Measurements from ENCODE around the gene CDC42EP3.

CDC42EP3 gene

DNA sequence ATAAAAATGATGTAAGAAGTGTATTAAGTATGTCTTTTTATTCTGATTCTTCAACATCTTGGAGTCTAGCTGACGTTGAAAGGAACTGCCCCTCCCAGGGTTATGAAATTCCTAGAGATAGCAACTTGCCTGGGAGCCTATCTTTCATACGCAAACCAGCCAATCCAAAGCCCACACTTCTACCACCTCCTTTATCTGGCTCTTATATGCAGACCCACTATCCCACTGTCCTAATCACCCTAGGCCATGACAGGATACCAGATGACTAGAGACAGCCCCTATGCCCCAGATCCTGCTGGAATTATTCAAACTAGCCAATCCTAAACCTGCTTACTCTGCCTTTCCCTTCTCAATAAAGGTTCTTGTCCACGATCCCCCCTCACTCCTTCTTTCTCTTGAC is 11.8 kb upstream of the CDC42EP3 start:
- DNase-seq: no peak

DNA sequence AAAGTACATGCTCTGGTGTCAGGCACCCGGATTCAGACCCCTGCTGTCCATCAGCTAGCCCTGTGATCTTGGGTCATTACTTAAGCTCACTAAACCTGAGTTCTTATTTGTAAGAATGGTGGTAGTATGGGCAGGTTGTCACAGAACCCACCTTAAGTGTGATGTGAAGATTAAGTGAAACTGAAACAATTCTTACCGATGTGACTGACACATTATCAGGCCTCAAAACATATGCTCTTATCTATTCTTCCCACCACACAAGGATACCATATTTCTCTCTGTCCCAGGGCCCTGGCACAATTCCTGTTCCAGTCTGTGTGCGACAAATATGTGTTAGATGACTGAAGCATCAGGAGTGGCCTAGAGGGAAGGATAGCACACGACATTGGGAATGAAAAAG is 11.0 kb upstream of the CDC42EP3 start:
- DNase-seq: no peak

DNA sequence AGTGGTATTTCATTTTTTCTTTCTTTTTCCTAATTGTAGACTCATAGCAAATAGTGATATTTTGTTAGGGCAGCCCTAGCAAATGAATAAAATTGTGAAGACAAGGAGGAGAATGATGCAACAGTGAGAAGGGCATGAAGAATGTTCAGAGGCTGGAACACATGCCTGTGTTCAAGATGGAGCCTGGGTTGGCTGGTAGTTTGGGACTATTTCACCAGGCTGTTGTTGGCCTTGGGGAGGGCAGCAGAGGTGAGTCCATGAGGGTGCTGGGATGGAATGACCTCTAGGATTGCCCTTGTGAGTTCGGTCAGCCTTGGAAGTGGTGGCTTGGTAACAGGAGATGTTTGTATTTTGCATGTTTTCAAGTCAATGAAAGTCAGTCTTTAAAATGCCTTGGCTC is 10.1 kb upstream of the CDC42EP3 start:
- DNase-seq: no peak

DNA sequence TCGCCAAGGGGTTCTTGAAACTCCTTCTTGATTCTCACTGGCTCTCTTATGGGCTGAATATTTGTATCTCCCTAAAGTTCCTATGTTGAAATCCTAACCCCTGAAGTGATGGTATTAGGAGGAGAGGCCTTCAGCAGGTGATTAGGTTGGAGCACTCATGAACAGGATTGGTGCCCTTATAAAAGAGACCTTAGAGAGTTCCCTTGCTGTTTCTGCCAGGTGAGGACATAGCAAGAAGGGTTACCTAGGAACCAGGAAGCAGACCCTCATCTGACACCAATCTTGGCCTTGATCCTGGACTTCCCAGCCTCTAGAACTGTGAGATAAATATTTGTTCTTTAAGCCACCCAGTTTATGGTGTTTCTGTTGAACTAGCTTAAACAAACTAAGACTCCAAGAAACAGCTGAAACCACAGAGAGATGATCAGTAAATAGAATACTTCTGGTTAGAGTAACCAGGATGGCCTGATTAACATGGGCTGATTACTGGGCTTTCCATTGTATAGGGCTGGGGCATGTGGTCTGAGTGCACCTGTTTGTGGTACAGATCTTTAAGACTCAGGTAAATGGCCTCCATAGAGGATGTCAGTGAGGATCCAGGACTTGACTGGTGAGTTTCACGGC is 7.7 kb upstream of the CDC42EP3 start:
- DNase-seq: peak in 1 of 2 experiments; percentile 49

DNA sequence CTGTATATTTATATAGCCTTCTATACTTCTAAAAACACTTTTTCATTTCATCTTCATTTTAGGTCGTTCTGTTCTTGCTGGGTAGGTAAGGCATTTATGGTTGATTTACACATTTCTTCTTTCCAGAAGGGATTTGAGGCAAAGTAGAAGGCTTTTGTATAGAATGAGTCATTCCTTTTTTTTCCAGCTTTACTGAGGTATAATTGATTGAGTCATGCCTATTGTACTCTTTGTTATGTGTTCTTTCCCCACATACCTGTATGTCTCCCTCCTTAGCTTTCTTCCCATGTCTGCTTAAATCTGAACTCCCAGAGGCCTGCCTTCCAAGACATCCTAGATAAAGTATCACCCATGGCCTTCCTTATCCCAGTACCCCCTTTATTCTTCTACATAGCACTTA is 4.8 kb upstream of the CDC42EP3 start:
- no peak for DNase-seq

DNA sequence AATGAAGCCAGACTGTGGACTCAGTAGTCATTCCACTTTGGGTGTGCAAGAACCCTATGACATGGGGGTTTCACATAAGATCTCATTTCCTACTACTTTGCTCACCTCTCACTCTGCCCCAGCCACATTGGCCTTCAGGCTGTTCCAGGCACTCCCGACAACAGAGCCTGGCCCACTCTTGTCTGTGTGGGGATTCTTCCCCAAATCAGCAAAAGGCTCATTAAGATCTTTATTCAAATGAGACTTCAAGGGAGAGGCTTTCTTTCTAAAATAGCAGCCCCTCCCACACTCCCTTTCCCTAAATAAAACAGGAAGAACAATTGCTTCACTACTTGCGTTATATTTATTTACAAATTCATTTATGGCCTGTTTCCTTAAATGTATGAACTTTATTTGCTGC is 3.5 kb upstream of the CDC42EP3 start:
- no peak for DNase-seq

DNA sequence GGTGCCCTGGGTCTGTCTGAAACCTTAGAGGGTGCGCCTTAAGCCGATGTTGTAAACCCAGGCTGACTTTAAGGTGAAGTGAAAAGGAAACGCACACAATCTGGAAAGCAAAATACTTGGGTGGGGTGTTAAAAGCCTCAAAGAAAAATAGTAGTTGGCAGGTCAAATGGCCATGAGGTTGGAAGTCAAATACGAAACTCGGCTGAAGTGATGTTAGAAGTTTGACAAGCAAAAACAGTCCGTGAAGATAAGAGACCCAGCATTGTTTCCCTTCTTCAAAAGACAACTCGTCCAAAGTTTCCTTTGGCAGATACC is 1.4 kb upstream of the CDC42EP3 start:
- DNase-seq: no peak

DNA sequence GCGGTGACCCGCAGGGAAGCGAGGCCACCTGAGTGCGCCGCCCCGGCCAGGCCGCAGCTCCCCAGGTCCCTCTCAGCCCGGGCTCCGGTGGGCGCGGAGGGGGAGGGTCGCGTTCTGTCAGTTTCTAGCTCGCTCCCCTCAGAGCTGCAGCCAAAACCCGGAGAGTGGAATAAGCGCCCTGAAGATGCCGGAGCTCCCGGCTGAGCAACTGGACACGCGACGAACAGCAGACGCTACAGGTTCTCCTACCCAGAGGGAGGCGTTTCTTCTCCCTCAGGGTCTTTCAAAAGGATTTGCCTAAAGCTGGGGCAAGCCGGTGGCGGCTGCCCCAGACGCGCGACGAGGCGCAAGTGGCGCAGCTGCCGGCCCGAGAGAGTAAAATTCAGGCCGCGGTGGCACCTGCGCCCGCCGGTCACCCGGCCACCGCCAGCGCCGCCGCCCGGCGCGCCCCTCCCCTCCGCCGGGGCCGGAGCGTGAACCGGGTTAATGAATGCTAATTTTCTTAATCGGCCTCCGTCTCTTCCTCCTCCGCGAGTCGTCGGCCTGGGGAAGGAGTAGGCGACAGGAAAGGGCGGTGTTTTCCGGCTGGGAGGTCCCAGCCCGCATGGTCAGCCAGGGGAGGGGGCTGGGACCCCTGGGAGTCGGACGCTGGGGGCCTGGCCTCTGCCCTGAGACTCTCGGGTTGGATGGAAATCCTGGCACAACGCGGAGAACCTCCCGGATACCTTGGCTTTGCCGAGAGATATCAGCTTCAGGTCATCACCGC is 845 bp upstream of the CDC42EP3 start:
- peak; percentile 82 to 90 for DNase-seq

DNA sequence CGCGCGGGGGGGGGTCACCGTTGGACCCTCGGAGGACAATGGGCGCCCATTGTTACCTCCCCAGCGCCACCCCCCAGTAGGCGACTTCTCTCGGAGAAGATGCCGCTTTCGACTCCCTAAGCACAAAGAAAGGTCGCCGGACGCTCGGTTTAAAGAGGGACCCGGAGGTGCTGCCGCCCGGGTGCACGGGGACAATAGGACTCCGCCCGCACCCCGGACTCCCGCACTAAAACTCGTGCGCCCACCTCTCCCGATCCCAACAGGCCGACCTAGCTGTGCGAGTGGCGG is 318 bp upstream of the CDC42EP3 start:
- no peak for DNase-seq

DNA sequence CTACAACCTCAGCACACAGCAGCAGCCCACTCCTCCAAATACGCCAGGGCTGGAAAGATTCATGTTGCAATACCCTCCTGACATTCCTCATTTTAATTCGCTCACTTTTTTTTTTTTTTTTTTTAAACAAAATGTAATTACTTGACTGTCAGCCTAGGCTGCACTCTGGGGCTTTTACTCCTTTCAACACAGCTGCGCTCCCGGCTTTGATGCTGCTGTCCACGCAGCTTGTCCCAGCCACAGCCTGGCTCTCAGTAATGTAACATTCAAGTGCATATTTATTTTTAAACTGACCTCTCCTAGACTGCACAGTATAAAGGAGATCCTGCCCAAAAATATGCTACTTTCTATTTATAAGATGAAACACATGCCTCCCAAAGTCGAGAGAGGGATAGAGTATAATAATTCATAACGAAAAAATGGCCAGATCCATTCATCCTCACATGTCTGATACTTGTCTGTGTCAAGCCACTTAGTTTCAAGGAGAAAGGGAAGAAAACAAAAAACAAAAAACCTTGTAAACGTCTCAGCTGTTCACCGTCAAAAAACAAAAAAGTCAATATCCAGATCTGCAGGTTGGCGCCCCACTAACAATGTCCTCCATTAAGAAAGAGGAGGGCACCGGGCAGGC is 949 bp downstream of the CDC42EP3 start:
- no peak for DNase-seq

DNA sequence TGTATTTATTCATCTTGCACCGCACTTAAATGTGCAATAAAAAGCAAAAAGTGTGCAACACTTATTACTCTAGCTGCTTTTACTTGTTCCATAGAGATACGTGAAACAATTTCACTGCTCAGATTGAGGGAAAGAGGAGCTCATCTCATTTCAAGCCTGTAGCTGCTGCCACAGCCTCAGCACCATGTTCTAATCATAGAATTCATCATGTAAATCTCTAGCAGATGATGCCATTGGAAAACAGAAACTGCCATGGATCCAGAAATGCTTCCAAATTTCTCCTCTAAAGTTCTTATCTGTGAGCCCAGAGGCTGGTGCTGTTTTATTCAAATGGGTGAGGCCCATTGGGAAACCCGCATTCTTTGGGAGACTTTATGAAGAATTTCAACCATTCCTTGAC is 2.0 kb downstream of the CDC42EP3 start:
- no peak for DNase-seq

DNA sequence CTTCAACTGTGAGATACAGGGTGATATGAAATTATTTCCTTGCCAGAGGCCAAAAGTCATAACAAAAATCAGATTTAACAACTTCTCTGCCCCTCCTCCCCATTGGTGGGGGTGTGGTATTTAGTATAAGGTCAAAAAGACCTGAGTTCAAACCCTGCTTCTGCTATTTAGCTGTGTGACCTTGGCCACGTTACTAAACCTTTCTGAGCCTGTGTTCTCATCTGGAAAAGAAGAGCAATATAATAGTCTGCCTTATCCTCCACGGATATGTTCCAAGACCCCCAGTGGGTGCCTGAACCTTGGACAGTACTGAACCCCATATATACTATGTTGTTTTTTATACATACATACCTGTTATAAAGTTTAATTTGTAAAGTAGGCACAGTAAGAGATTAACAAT is 3.7 kb downstream of the CDC42EP3 start:
- DNase-seq: no peak

DNA sequence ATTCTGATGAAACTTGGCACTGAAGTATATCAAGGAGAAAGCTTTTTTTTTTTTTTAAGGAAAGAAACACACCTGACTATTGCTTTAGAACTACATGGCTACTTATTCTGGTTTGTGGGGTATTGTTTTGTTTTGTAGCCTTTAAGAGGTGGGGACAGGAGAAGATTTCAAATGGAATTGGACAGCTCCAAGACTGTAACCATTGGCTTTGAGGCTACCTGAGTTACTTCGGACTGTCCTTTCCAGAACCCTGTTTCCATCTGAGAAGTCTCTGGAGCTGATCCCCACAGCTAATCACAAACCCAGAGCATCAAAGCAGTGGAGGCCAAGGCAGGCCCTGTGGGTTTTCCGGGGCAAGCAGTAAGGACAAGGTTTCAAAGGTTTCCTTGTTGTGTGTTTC is 4.7 kb downstream of the CDC42EP3 start:
- DNase-seq: no peak

DNA sequence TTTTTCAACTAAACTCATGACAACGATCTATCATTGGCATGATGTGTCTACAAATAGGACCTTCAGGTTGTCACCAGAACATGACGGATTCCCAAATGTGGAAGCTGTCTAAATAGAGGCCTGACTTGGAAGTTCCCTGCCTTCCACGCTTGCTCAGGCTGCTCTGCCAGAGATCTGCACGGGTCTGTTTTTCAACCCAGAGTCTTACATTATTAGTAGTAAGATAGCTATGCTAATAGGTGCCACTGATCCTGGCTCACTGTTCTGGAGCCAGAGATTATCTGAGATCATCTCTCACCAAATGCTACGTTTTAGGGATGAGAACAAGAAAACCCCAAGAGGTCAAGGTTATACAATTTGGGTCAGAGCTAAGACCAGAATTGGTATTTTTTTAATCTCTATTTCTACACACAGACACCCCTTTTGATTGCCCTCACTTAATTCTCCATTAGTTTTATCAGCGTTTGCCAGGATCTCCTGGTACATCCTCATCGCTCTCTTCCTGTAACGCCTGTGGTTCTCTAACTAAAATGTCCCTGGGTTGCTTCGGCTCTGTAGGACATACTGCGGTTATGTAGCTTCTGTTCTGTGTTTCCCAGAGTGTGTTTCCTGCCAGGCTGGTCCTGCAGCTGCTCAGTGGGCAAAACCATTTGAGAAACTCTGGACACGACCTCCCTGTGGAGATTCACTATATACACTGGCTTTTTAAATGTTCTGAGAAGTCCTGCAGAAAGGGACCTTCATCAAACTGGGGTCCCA is 5.7 kb downstream of the CDC42EP3 start:
- DNase-seq: no peak

DNA sequence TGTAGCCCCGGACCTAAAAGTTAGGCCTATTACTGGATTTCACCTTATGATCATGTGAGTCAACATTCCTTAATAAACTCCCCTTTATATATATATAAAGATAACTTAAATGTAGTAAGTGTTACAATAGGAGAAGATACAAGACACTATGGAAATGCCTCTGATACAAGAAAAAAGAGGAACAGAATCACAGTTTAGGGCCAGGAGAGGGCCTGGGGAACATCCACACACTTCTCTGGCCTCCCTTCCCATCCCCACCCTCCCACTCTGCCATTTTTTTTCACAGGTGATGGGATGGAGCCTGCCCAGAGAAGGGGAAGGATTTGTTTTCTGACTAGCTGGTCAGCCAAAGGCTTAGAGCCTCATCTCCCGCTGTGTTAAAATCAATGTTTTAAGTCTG is 6.4 kb downstream of the CDC42EP3 start:
- no peak for DNase-seq

DNA sequence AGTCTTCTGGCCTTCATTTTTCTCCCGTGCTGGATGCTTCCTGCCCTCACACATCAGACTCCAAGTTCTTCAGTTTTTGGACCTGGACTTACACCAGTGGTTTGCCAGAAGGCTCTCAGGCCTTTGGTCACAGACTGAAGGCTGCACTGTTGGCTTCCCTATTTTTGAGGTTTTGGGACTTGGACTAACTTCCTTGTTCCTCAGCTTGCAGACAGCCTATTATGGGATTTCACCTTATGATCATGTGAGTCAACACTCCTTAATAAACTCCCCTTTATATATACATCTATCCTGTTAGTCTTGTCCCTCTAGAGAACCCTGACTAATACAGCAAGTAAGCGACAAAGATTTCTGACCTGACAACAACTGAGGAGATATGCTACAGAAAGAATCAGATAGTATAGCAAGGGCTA is 7.2 kb downstream of the CDC42EP3 start:
- no peak for DNase-seq

DNA sequence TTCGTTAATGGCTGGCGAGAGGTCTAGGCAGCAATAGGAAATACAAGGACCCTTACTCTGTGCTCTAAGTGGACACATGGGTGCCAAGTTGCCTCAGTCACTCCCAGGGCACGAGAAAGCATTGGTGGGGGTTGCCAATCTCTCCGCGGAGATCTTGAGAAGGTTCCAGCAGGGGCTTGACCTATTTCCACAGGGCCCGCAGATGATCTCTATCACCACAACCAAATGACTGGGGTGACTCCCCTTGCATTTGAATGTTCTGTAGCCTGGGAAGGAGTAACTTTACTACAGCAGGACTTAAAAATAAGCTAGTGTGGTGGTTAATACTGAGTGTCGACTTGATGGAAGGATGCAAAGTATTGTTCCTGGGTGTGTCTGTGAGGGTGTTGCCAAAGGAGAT is 8.1 kb downstream of the CDC42EP3 start:
- no peak for DNase-seq

DNA sequence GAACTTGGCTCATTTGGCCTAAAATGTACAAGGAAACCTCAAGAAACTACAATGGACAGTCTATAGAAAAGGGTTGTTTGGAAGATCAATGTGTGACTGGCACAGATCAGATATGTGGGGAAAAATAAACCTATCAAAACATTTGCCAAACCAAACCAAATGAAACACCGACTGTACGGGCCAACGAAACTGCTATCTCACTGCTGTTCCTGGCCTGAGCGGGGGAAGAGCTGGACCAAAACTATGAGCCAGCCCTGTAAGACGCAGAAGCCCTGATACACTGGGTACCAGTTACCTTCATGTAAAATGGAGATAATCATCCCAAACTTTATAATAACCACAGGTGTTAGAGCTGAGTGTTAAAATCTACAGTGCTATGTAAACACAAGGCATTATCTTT is 11.7 kb downstream of the CDC42EP3 start:
- no peak for DNase-seq

DNA sequence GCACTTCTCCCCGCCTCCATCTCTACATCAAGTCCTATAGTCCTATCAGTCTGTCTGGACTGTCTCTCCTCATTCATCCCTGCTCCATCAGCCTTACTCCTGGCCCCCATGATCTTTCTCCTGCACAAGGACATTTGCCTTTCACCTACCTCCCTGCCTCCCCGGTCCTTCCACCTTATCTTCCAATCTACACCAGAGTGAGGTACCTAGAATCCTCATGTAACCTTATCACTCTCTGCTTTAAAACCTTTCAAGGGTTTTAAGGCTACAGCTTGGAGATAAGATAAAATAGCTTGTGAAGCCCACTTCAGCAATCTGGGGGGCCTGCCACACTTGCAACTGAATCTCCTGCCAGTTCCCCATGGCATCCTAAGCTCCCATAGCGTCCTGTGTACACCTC is 12.8 kb downstream of the CDC42EP3 start:
- no peak for DNase-seq

DNA sequence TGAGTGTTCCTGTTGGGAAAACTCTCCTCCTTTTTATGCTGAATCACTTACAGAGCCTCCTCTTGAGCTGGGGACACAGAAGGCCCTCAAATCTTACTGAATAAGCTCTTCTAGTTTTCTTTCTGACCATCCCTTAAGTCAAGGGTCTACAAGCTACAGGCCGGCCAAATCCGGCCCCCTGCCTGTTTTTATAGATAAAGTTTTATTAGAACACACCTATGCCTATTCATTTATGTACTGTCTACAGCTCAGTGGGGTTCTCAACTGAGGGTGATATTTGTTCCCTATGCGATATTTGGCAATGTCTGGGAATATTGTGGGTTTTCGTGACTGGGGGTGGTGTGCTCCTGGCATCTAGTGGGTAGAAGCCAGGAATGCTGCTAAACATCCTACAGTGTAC is 14.0 kb downstream of the CDC42EP3 start:
- no peak for DNase-seq

DNA sequence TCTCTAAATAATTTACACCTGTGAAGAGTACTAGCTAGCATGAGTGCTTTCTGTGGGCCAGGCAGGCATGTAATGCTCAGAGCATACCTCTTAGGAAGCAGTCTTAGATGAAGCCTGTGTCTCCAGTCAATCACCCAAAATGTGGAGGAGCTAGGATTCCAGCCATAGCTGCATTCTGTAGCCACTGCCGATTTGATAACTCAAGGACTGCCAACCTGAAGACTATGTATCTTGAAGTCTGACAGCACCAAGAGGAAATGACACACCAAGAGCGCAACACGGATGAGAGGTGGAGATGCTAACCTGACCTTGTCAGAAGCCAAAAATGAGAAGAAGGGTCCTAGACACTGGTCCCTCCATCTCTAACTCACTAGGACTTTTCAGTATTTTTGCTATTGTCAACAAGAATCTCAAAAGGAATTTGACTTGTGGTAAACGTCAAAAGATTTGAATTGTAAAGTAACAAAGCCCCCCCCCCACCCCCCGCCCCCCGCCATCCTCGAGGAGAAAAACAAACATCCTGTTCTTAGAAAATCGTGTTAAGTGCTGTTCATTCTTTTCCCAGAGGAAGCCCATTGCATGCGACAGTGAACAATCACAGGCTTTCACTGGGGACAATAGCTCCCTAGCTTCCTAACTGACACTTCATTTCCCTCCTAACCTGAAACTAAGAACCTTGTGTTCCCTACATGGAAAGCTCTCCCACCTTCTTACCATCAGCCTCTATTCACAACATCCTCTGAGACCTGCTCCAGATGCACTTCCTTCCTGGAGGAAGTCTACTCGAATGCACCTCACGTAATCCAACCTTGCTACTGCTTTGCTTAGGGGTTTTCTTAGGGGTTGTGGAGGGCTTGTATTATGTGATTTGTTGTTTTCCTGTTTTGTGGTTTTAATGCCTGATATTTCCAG is 14.7 kb downstream of the CDC42EP3 start:
- DNase-seq: peak; percentile 35 to 80

DNA sequence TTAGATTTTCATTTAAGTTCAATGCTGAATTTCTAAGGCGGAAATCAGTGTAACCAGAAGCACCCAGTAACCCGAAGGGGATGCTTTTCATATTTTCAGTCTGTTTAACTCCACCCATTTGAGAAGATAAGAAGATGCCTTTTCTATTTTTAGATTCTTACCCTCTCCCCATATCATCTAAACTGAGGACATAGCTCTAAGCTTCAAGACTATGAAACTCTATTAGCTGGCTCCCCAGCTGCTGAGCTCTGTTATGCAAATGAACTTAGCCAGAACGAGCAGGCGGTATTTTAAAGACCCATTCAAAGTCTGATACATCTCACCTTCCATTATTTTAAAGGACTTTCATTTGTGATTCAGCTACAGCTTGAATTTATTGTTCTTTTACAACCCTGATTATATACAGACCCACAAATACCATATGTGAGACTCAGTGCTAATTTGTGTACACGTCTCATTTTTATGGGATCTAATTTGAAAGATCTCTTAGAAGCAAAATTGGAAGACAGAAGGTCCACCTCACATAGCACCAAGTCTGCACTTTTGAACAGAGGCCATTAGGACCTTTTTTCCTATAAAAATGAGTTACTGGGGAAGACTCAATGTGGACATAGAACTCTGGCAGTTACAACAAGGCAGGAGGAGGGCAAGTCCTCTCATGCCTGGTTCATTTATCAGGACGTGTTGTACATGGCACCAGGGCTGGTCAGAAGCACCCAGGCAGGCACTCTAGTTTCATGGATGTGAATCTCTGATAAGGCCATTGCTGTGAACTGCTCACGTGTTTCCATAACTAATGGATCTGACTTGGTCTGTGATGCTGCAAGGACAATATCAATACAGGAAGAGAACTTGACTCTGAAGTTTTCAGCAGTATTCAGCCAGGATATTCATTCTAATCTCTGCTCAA is 16.3 kb downstream of the CDC42EP3 start:
- peak in 1 of 2 experiments; percentile 44 for DNase-seq

All from NCI-H2081 (cell line).